ENCODE data around the gene HINT3. TPM values are rescaled to one million over a fixed set of nuclear protein-coding genes. Genes with fewer than 3 reads are reported as not detected.

The HINT3 gene
- total and polyA plus RNA-seq, 7 donors = 15.0 to 49.6 (median 41.4) TPM

GRCh38 chr6:125959041-125959440, 2.5 kb downstream of the HINT3 start:
- Histone ChIP-seq H3K4me1 (peaks cover 0 to 30% (median 17%) of the 10 kb centered on the region in 4 donors), H3K9me3 (no peaks in the 10 kb centered on the region), H3K4me3 (no peak overlapping the region), H3K27me3 (no peaks in the 10 kb centered on the region), H3K27ac (no peak overlapping the region), H3K36me3 (no peaks in the 10 kb centered on the region)
- no peak for DNase-seq
- WGBS, 2 donors = 93 to 94% methylated on average over 4 of the region's 4 CpGs
- no peak for TF ChIP-seq EP300 (IDR thresholded peaks at IDR 0.05)
- no peak for TF ChIP-seq POLR2AphosphoS5 (IDR thresholded peaks at IDR 0.05)
- TF ChIP-seq POLR2A (IDR thresholded peaks at IDR 0.05) = no peak
- no peak for TF ChIP-seq CTCF (IDR thresholded peaks at IDR 0.05)
- intact Hi-C loops (cut with DNase I) = loop anchor here (5.0 kb wide), 1 partner anchor 647 kb away; no protein-coding TSS in a partner anchor

DNA sequence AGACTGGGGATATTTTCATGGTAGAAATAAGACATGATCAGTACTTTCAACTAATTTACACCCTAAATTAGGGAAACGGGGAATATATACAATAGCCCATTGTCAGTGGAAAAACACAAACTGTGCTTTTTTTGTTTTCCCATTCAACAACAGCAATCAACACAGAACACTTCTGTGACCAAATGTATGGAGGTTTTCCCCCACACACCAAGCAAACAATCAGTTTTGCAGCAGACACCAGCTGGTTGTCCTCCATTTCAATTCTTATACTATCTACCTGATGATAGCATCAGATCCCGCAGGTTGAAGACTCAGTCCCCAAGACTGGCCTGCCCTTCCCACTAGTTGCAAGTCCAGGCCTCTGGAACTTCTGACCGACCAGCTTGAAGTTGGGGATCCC, 4.5 kb downstream of the HINT3 start:
- Histone ChIP-seq H3K4me1 (peaks cover 0 to 26% (median 17%) of the 10 kb centered on the region in 4 donors), H3K27ac (no peak overlapping the region), H3K9me3 (no peaks in the 10 kb centered on the region), H3K36me3 (no peaks in the 10 kb centered on the region), H3K27me3 (no peaks in the 10 kb centered on the region), H3K4me3 (no peak overlapping the region)
- TF ChIP-seq EP300 (IDR thresholded peaks at IDR 0.05) (no peak), POLR2AphosphoS5 (IDR thresholded peaks at IDR 0.05) (no peak), POLR2A (IDR thresholded peaks at IDR 0.05) (no peak), CTCF (IDR thresholded peaks at IDR 0.05) (no peak)
- no peak for DNase-seq
- intact Hi-C loops (cut with DNase I) = no loop called here
- WGBS, 2 donors = 85 to 92% methylated on average over 3 of the region's 3 CpGs

DNA sequence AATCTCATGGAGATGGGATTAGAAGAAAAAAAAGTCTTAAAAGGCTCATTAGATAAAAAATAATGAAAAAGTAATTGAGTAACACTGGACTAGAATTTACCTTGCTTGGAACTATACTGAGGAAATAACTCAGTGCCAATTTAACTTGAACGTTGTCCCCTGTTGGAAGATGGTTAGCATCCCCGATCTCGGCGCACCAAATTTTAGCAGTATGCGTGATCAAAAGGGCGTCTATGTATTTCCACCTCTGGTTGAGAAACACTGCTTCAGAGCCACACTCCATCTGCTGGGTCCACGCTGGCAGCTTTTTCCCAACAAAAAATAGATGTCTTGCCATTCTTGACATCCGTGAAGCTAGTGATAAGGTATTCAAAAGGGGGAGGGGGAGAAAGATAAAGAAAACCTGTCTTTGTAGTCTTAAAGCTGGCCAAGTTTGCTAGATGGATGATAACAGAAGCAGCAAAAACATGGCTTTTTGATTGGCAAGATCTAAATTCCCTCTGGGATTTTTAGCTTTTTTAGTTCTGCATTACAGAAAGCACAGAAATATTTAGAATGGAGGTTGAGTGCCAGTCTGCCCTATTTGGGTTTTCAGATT, 6.4 kb downstream of the HINT3 start:
- Histone ChIP-seq H3K4me1 (peaks cover 0 to 16% (median 11%) of the 10 kb centered on the region in 4 donors), H3K36me3 (peaks cover 0 to 14% (median 4%) of the 10 kb centered on the region in 4 donors), H3K9me3 (no peaks in the 10 kb centered on the region), H3K27me3 (no peaks in the 10 kb centered on the region), H3K27ac (no peak overlapping the region), H3K4me3 (no peak overlapping the region)
- TF ChIP-seq EP300 (IDR thresholded peaks at IDR 0.05) = no peak
- TF ChIP-seq POLR2A (IDR thresholded peaks at IDR 0.05) = no peak
- TF ChIP-seq CTCF (IDR thresholded peaks at IDR 0.05) = no peak
- no peak for TF ChIP-seq POLR2AphosphoS5 (IDR thresholded peaks at IDR 0.05)
- intact Hi-C loops (cut with DNase I) = no loop called here
- WGBS, 2 donors = 96 to 97% methylated on average over 8 of the region's 8 CpGs
- no peak for DNase-seq

DNA sequence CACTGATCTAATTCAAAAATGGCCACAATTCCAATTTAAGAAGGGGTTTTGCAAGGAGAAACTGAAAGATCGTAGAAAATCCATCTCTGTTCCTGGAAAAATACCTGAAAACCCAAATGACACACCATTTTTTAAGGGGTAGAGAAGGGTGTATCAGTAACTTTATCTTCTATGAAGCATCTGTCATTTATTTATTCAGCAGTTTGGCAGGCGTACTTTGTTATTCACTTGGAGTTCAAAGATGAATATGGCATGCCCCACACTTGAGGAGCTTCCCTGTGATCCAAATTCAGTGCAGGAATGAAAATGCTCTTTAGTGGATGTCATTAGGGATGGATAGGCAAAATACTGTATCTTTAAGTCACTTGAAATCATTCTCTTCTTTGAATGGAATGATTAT, 7.2 kb downstream of the HINT3 start:
- intact Hi-C loops (cut with DNase I) = no loop called here
- H3K4me3 ChIP-seq = no peak overlapping the region
- H3K27me3 ChIP-seq = no peaks in the 10 kb centered on the region
- H3K4me1 ChIP-seq = peaks cover 0 to 8% (median 4%) of the 10 kb centered on the region in 4 donors
- TF ChIP-seq CTCF (IDR thresholded peaks at IDR 0.05) (no peak), POLR2A (IDR thresholded peaks at IDR 0.05) (no peak), EP300 (IDR thresholded peaks at IDR 0.05) (no peak), POLR2AphosphoS5 (IDR thresholded peaks at IDR 0.05) (no peak)
- DNase-seq = no peak
- WGBS, 2 donors = 55 to 82% methylated on average over 2 of the region's 2 CpGs
- H3K9me3 ChIP-seq = no peaks in the 10 kb centered on the region
- H3K36me3 ChIP-seq = peaks cover 0 to 22% (median 5%) of the 10 kb centered on the region in 4 donors
- H3K27ac ChIP-seq = no peak overlapping the region

- WGBS, 2 donors = 98 to 99% methylated on average over 1 of the region's 1 CpG
- Histone ChIP-seq H3K4me3 (no peak overlapping the region), H3K9me3 (no peaks in the 10 kb centered on the region), H3K4me1 (no peaks in the 10 kb centered on the region), H3K27ac (no peak overlapping the region), H3K27me3 (no peaks in the 10 kb centered on the region), H3K36me3 (peaks cover 0 to 22% (median 5%) of the 10 kb centered on the region in 4 donors)
- TF ChIP-seq POLR2AphosphoS5 (IDR thresholded peaks at IDR 0.05) (no peak), EP300 (IDR thresholded peaks at IDR 0.05) (no peak), POLR2A (IDR thresholded peaks at IDR 0.05) (no peak), CTCF (IDR thresholded peaks at IDR 0.05) (no peak)
- intact Hi-C loops (cut with DNase I) = no loop called here
- DNase-seq = no peak
Measured at GRCh38 chr6:125966569-125966968, 10.0 kb downstream of the HINT3 start.

Data from sigmoid colon (tissue), 7 donors.